GM10847 (cell line): ENCODE results near the gene TMEM233.

ENCODE experiments used
- POLR2A ChIP-seq: IDR thresholded peaks from 2 replicates; pipeline ENCODE4 v1.6.1; 2011; ENCODE audit not compliant: insufficient read length; ENCODE audit errors: extremely low read depth

TMEM233 gene

GRCh38 chr12:119593578-119594398 is at the start of gene TMEM233:
TSS of gene TMEM233 (plus strand) at chr12:119593774. CDS start at chr12:119593849, 75 bp downstream.
- no peak for TF ChIP-seq POLR2A

GRCh38 chr12:119544765-119545625 is 48.6 kb upstream of the TMEM233 start:
- no peak for TF ChIP-seq POLR2A

DNA sequence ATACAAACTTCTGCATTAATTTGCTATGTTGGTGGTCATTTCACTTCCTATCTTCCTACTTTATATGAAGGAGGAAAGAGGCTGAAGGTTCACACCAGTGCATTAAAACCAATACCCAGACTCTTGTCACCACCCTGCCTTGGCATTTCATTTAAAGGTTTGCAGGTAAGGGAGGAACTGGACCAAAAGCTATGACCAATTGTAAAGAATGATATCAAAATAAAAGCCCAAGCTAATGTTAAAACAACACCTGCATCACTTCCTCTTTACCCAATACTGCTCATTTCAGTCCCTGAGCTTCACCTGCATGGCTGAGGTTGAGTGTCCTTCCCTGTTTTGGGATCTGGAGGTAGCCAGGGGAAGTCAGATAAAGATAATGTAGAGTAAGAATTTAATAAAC is 47.2 kb upstream of the TMEM233 start:
- no peak for TF ChIP-seq POLR2A

DNA sequence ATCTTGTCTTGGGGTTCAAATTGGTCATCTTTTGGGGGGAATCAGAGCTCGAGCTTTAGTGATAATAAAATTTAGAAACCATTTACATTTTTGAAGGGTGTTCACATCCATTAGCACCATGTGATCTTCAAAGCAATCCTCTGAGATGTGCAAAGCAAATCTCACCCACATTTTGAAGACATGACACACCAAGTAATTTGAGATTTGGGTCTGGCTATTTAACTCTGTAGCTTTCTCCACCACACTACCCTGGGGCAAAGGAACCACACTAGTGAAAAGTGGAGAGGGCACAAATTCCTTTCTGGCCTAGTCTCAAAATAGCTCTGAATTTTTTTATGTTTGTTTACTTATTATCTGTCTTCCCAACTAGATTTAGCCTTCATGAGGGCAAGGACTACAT is 46.6 kb upstream of the TMEM233 start:
- TF ChIP-seq POLR2A, result no peak

- TF ChIP-seq POLR2A, result no peak
These were observed 36.7 kb upstream of the TMEM233 start for GRCh38 chr12:119556854-119557253.

DNA sequence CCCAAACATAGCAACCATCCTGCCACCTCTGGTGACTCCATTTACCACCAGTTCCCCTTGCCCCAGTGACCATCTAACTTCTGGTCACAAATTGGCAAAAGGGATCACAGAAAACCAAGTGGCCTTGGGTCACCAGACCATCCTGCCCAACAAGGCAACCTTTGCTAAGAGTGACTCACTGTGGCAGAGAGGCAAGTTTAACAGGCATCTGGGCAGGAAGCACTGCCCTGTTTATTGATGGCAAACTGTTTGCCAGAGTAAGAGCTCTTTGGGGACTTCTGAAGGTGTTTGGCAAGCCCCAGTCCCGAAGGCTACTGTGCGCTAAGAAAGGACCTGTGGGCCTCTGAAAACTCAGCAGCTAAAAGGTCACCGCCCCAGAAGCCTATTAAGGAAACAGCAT is 28.2 kb upstream of the TMEM233 start:
- TF ChIP-seq POLR2A, result no peak

DNA sequence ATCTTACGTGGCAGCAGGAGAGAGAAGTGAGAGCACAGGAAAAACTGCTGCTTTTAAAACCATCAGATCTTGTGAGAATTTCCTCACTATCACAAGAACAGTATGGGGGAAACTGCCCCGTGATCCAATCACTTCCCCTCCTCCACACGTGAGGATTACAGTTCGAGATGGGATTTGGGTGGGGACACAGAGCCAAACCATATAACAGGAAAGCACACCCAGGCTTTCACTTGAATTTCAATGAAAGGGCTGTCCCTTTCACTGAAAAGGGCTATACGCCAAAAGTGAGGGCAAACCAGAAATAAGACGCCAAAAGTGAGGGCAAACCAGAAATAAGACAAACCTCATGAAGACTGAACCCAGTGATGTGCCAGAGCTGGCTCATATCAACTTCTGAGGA is 22.8 kb upstream of the TMEM233 start:
- TF ChIP-seq POLR2A, result no peak

- TF ChIP-seq POLR2A, result no peak
These were observed 20.5 kb upstream of the TMEM233 start for GRCh38 chr12:119573086-119573485.

DNA sequence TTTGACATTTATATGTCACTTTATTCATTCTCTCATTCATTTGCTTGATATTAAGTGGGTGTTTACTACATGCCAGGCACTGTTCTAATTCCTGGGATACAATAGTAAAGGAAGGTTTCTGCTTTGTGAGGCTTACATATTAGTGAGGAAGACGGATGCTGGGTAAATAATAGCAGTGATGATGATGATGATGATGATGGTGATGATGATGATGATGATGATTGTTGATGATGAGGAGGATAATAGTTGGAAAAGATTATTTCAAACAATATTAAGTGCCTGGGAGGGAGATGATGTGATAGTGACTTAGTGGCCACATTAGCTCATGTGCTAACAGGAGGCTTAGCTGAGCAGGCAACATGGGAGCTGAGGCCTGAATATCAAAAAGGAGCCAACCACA is 19.3 kb upstream of the TMEM233 start:
- no peak for TF ChIP-seq POLR2A

DNA sequence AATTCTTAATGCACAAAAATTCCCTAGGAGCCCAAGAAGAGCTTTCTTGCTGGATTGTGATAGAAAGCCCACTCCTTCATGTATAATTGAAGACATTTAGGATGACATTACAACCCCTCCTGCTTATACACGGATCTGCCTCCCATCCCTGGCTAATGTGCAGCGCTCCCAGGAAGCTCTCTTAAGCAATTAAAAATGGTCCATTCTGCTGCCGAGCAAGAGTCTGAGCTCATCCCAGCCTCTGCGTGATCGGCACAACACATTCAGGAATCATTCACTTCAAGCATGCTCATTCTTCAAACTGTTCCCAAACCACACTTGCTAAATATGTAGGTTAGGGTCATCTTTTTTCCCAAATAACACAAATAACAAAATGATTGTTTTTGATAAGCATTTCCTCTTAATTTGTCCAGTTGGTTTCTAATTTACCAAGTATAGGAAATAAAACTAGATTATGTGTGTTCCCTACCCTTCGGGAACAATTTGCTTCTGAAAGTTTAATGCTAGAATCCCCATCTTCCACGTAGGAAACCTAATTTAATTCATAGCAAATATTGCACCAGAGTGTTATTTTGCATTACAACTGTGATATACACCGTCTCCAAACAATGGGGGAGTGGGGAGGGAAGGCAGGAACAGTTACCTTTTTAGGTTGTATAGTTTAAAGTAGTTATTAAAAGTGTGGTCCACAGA is 17.3 kb upstream of the TMEM233 start:
- no peak for TF ChIP-seq POLR2A

GRCh38 chr12:119576915-119577314 is 16.7 kb upstream of the TMEM233 start:
- TF ChIP-seq POLR2A, result no peak

- no peak for TF ChIP-seq POLR2A
These were observed 15.5 kb upstream of the TMEM233 start for GRCh38 chr12:119578112-119578511.

DNA sequence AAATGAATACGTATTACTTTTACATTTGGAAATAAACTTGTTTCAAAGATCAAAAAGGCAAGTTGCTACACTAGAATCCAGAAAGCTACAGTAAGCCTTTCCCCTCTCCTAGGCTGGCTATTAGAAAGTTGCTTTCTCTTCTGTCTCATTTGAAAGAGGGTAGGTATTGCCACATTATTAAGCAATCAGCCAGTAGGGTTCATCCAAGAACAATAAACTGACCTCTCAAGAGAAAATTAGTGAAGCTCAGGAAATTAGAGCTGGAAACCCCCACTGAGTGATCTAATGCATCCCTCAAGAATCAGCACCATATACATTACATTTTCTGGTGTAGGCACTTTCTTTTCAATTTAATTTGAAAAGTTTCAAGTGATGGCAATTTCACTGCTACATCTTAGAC is 4.5 kb upstream of the TMEM233 start:
- TF ChIP-seq POLR2A, result no peak

DNA sequence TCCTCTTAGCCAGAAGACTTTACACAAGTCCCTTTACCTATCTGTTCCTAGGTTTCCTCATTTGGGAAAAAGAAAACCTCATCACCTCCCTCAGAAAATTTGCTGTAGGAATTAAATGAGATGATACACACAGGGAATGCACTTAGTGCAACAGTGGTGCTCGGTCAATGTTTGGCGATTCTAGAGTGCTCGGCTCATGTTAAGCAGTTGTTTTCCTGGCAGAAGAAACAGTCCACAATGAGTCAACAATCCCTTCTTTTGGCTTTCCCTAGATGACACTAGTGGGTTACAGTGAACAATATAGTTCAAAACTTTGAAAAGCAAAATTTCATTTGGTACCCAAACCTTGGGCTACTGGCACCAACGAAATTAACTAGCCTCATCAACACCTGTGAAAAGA is 3.9 kb upstream of the TMEM233 start:
- TF ChIP-seq POLR2A, result no peak

GRCh38 chr12:119592232-119592631 is 1.3 kb upstream of the TMEM233 start:
- TF ChIP-seq POLR2A, result no peak

- TF ChIP-seq POLR2A, result no peak
These were observed 791 bp downstream of the TMEM233 start for GRCh38 chr12:119594399-119594730.
